GM12891 (cell line): Measurements from ENCODE around the gene SNRNP70.

ENCODE experiments used
- POLR2A ChIP-seq: IDR thresholded peaks from 2 replicates; pipeline ENCODE4 v1.6.1; 2011; ENCODE audit warnings: low read depth, low read length, control low read depth
- POLR2AphosphoS5 ChIP-seq: IDR thresholded peaks from 2 replicates; pipeline ENCODE4 v1.6.1; 2011; ENCODE audit warnings: low read depth, low read length, control low read depth

DNA sequence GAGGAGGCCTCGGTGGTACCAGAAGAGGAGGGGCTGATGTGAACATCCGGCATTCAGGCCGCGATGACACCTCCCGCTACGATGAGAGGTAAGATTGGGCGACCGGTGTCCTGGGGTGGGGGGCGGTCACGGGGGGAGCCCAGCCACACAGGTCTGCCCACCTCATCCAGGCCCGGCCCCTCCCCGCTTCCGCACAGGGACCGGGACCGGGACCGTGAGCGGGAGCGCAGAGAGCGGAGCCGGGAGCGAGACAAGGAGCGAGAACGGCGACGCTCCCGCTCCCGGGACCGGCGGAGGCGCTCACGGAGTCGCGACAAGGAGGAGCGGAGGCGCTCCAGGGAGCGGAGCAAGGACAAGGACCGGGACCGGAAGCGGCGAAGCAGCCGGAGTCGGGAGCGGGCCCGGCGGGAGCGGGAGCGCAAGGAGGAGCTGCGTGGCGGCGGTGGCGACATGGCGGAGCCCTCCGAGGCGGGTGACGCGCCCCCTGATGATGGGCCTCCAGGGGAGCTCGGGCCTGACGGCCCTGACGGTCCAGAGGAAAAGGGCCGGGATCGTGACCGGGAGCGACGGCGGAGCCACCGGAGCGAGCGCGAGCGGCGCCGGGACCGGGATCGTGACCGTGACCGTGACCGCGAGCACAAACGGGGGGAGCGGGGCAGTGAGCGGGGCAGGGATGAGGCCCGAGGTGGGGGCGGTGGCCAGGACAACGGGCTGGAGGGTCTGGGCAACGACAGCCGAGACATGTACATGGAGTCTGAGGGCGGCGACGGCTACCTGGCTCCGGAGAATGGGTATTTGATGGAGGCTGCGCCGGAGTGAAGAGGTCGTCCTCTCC lies 22.6 kb downstream of the SNRNP70 start:
- no peak for TF ChIP-seq POLR2A
- peak; percentile 39; the same call in 1 of the 2 replicates for TF ChIP-seq POLR2AphosphoS5
